Kidney capillary endothelial cell (primary cell): Measurements from ENCODE around the gene CCDC127.

Experiments used
- DNase-seq: peaks from one replicate; pipeline ENCODE4 v3.0.0-alpha.2; 2018; ENCODE audit warnings: low spot score

Gene CCDC127

DNA sequence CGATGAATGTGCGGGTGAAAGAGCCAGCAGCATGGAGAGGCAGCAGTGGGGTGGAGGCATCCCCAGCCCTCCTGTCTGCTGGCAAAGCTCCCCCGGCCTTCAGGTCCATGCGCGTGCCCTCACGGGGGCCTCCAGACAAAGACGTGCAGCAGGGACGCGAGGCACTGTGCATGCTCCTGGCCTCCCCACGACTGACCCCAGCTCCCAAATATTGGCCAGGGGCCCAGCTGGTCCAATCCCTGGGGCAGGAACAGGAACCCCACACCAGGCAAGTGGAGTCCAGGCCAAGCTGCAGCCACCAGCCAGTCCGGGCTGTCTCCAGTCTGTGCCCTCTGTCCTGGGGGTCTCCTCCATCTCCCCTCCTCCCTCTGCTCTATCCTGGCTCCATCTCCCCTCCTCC is 60.2 kb downstream of the CCDC127 start:
- DNase-seq, result no peak

DNA sequence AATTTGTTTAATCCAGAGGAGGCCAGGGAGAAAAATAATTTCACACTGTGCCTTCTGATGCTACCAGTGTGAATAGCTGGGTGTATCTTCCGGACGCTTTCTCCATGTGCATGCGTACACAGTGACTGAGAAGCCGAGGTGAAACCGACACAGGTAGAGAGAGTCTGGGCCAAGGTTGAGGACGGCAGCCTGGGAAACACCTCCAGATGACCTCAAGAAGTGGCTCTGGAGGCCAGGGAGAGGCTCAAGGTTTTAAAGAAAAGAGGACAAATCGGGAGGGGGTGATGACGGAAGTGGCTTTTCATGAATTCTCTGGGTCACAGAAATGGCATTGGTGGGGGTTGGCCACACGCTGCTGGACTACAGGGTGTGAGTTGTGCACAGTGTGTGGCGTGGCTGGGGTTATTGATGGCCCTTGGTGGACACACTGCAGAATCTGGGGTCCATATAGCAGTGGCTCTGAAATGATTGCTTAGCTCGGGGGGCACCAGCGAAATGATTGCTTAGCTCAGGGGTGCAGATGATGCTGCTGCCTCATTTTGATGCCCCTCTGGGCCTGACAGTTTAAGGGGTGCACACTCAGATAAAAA is 60.7 kb downstream of the CCDC127 start:
- DNase-seq, result no peak

DNA sequence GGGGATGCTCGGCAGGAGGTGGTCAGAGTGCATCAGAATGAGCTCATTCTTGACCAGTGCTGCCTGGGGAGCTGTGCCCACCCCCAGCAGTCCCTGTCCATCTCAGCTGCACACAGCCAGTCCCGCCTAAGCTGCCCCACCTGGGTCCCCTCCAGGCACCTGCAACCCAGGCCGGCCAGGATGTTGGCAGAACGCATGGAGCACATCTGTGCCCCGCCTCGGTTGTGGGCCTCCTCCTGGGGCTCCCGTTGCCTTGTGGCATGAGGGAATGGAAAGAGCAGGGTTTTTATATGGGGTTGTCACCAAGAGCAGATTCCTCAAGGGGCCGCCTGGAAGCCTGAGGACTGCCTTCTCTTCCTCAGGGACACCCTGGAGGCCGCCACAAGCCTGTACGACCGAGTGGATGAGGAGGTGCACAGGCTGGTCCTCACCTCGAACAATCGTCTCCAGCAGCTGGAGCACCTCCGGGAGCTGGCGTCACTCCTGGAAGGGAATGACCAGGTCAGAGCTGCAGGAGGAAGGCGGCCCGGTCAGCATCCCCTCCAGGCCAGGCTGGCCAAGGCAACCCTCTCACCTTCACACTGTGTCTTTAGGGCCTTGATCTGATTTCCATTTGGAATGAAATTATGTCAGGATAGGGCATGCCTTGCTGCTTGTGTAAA is 61.4 kb downstream of the CCDC127 start:
- no peak for DNase-seq

DNA sequence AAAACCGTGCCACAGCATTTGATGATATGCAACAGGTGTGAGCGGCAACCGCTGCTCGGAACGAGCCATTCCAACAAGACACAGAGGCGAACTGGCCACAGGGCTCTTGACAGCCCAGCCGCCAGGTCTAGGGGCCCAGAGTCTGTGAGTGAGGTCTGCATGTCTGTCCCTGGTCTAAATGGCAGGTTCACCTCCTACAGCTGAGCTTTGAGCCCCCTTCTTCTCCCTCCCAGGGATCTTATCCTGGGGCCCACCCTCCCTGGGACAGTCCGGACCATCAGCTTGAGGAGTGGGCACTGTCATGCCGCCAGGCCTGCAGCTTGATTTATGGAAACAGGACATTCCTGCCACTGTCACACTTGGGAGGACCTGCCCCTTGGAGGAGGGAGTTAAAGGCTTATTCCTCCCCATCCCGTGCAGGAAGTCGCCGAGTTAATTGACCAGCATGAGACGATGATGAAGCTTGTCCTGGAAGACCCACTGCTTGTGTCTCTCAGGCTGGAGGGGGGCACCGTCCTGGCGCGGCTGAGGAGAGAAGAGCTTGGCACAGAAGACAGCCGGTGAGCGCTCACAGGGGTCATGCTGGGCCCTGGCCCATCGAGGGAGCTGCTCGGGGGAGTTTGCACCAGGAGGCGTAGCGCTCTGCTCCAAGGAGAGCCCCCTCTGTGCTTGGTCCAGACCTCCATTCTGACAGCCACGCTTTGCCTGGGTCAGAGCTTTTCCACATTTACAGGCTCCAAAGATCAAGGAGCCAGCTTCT is 62.1 kb downstream of the CCDC127 start:
- no peak for DNase-seq

DNA sequence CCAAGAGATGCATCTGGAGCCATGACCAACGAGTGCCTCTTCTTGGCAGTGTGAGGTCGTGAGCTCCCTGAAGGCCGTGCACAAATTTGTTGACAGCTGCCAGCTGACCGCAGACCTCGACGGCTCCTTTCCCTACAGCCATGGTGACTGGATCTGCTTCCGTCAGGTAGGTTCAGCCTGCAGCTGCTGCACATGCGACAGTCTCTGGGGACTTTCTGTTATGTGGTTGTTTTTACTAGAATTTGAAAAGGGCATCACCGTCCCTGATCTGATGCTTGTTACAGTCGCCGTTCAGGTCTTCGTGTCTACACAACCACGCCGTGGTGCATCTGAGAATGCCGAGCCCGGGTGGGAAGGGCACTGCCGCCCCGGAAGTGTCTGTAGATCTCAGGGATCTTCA is 63.1 kb downstream of the CCDC127 start:
- no peak for DNase-seq

DNA sequence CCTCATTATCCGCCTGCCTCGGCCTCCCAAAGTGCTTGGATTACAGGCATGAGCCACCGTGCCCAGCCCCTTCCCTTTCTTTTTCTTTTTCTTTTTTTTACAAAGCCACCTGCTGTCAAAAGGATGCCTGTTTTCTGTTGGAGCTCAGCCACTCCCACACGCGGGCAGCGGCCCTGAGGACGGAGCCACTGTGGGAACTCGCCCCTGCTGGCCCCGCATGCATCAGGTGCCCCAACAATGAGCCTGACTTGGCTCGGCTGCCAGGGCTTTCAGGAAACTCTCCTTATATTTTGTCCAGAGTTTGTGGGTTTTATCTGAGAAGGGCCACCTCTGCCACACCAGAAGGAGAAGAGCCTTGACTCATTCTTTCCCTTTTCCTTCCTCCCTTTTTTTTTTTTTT is 63.7 kb downstream of the CCDC127 start:
- no peak for DNase-seq

DNA sequence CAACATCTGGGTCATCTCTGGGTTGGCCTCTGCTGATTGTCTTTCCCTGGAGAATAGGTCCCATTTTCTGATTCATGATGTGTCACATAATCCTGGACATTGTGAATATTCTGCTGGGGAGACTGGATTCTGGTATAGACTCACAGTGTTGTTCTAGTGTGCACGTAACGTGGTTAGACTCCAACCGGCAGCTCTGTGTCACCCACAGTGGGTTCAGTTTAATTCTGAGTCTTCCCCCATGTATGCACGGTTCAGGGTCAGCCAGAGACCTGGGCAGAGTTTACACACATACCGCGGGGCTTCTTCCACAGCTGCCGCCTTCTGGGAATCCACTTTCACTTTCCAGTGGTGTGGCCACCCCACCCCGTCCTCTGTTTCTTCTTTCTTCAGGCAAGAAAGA is 64.7 kb downstream of the CCDC127 start:
- DNase-seq, result peak; percentile 22

DNA sequence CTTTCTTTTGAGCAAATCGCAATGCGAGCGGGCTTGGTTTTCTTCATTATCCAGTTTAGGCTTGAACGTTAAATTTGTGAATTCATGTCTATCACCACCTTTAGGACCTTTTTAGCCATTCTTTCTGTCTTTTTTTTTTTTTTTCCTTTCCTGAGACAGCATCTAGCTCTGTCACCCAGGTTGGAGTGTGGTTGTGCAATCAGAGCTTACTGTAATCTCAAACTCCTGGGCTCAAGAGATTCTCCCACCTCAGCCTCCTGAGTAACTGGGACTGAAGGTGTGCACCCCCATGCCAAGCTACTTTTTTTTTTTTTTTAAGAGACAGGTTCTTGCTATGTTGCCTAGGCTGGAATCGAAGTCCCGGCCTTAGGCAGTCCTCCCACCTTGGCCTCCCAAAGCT is 65.9 kb downstream of the CCDC127 start:
- no peak for DNase-seq

DNA sequence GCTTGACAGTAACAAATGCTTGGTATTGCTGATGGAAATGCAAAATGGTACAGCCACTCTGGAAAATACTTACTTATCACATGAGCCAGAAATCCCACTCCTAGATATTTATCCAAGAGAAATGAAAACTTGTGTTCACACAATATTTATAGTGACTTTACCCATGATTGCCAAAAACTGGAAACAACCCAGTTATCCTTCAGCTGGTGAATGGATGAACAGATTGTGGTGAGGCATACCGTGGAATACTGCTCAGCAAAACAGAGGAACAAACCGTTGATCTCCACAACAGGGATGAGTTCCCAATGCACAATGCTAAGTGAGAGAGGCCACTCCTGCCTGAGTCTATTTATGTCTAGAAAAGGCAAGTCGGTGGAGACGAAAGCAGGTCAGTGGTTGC is 67.2 kb downstream of the CCDC127 start:
- DNase-seq, result no peak

DNA sequence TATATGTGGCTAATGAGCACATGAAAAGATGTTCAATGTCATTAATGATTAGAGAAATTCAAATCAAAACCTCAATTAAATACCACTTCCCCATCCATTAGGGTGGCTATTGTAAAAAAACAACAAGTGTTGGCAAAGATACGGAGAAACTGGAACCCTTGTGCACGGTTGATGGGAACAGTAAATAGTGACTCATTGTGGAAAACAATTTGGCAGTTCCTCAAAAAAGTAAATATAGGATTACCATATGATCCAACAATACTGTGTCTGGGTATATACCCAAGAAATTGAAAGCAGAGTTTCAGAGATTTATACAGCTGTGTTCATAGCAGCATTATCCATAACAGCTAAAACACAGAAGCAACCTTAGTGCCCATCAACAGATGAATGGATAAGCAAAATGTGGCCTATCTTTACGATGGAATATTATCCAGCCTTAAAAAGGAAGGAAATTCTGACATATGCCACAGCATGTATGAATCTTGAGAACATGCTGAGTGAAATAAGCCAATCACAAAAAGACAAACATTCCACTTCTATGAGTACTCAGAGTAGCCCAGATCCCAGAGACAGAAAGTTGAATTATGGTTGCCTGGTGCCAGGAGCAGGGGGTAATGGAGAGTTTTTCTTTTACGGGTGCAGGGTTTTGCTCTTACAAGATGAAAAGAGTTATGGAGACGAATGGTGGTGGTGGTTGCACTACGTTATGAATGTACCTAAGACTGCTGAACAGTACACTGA is 68.0 kb downstream of the CCDC127 start:
- DNase-seq, result no peak

DNA sequence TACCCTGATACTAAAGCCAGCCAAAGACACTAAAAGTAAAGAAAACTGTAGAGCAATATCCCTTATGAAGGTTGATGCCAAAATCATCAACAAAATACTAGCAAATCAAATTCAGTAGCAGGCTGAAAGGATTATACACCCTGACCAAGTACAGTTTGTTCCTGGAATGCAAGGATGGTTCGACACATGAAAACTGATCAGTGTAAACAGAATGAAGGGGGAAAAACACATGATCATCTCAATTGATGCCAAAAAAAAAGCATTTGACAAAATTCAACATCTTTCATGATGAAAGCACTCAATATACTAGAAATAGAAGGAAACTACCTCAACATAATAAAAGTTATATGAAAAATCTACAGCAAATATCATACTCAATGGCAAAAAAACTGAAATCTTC is 70.2 kb downstream of the CCDC127 start:
- DNase-seq, result no peak
